Epithelial cell of esophagus (primary cell): ENCODE measurements around the gene VIPR2.

Source experiments
- DNase-seq: peaks from one replicate; pipeline ENCODE4 v3.0.0; 2010; ENCODE audit warnings: low read depth
- H3K4me3 ChIP-seq: 2 replicates; pipeline ENCODE4 v1.5.1; 2011; ENCODE audit warnings: mild to moderate bottlenecking, low read length, control low read depth
- CTCF ChIP-seq: IDR thresholded peaks from 2 replicates; pipeline ENCODE4 v1.5.1; 2011; ENCODE audit warnings: low read depth, mild to moderate bottlenecking, low read length, control low read depth, inconsistent platforms; ENCODE audit not compliant: insufficient read depth; ENCODE audit errors: missing control alignments

The VIPR2 gene

GRCh38 chr7:159112136-159113011 lies 32.3 kb downstream of the VIPR2 start:
- TF ChIP-seq CTCF = no peak
- H3K4me3 ChIP-seq = no peak overlapping the region
- no peak for DNase-seq

GRCh38 chr7:159109653-159110035 lies 35.0 kb downstream of the VIPR2 start:
- no peak for TF ChIP-seq CTCF
- no peak for DNase-seq
- H3K4me3 ChIP-seq = no peak overlapping the region

- no peak for DNase-seq
- H3K4me3 ChIP-seq = no peak overlapping the region
- no peak for TF ChIP-seq CTCF
These were observed 35.6 kb downstream of the VIPR2 start for GRCh38 chr7:159108941-159109652.

GRCh38 chr7:159108491-159108890 lies 36.2 kb downstream of the VIPR2 start:
- no peak overlapping the region for H3K4me3 ChIP-seq
- TF ChIP-seq CTCF = no peak
- no peak for DNase-seq

- TF ChIP-seq CTCF = no peak
- DNase-seq = no peak
- H3K4me3 ChIP-seq = no peak overlapping the region
These were observed 37.3 kb downstream of the VIPR2 start for GRCh38 chr7:159107161-159107892.

GRCh38 chr7:159105832-159106811 lies 38.5 kb downstream of the VIPR2 start:
- DNase-seq = no peak
- H3K4me3 ChIP-seq = no peak overlapping the region
- no peak for TF ChIP-seq CTCF
